Measurements from ENCODE around the gene PTGES3L. TPM values are rescaled to one million over a fixed set of nuclear protein-coding genes. Genes with fewer than 3 reads are reported as not detected.

Gene PTGES3L
- polyA plus RNA-seq (2013, experiment 1 of 2; ENCODE audit: insufficient read length): 1.8 TPM
- polyA plus RNA-seq (2013, experiment 2 of 2; ENCODE audit: insufficient read length): 1.9 TPM

GRCh38 chr17:42979511-42980273 is at the start of gene PTGES3L:
PTGES3L (minus strand) TSS chr17:42980080; CDS start chr17:42980053, 27 bp downstream.
- peak; percentile 59 for DNase-seq

- no peak for DNase-seq
These were observed 48.5 kb upstream of the PTGES3L start for GRCh38 chr17:43028221-43028861.

GRCh38 chr17:43027091-43028032 is 47.5 kb upstream of the PTGES3L start:
- no peak for DNase-seq

GRCh38 chr17:43026595-43026994 is 46.7 kb upstream of the PTGES3L start:
- DNase-seq: no peak

- no peak for DNase-seq
These were observed 46.1 kb upstream of the PTGES3L start for GRCh38 chr17:43025766-43026537.

- DNase-seq: no peak
These were observed 45.4 kb upstream of the PTGES3L start for GRCh38 chr17:43025290-43025657.

- peak; percentile 95 for DNase-seq
These were observed 44.8 kb upstream of the PTGES3L start, which contains the start of gene RND2 for GRCh38 chr17:43024407-43025289. RND2 (plus strand) TSS chr17:43025231; CDS start chr17:43025348, 117 bp downstream.

- DNase-seq: peak; percentile 70
These were observed 42.0 kb upstream of the PTGES3L start, which contains the start of gene VAT1 for GRCh38 chr17:43021741-43022512. VAT1 (minus strand) TSS chr17:43022385; CDS start chr17:43022322, 63 bp downstream.

GRCh38 chr17:43020789-43021740 is 41.2 kb upstream of the PTGES3L start:
- peak; percentile 62 for DNase-seq

- peak; percentile 26 for DNase-seq
These were observed 40.2 kb upstream of the PTGES3L start for GRCh38 chr17:43020030-43020621.

- no peak for DNase-seq
These were observed 39.5 kb upstream of the PTGES3L start for GRCh38 chr17:43019418-43019817.

- DNase-seq: no peak
These were observed 39.1 kb upstream of the PTGES3L start for GRCh38 chr17:43018932-43019331.

- DNase-seq: no peak
These were observed 38.4 kb upstream of the PTGES3L start for GRCh38 chr17:43018008-43018853.

GRCh38 chr17:43016216-43016615 is 36.3 kb upstream of the PTGES3L start:
- DNase-seq: no peak

GRCh38 chr17:43015579-43015978 is 35.7 kb upstream of the PTGES3L start:
- no peak for DNase-seq

- no peak for DNase-seq
These were observed 35.0 kb upstream of the PTGES3L start for GRCh38 chr17:43014649-43015542.
